MV-4-11 (cell line): ENCODE measurements around the gene FLT1.

ENCODE experiments used
- DNase-seq: peaks from one replicate; lab custom pipeline; 2025; lab: John Stamatoyannopoulos, UW

The FLT1 gene, protein sequence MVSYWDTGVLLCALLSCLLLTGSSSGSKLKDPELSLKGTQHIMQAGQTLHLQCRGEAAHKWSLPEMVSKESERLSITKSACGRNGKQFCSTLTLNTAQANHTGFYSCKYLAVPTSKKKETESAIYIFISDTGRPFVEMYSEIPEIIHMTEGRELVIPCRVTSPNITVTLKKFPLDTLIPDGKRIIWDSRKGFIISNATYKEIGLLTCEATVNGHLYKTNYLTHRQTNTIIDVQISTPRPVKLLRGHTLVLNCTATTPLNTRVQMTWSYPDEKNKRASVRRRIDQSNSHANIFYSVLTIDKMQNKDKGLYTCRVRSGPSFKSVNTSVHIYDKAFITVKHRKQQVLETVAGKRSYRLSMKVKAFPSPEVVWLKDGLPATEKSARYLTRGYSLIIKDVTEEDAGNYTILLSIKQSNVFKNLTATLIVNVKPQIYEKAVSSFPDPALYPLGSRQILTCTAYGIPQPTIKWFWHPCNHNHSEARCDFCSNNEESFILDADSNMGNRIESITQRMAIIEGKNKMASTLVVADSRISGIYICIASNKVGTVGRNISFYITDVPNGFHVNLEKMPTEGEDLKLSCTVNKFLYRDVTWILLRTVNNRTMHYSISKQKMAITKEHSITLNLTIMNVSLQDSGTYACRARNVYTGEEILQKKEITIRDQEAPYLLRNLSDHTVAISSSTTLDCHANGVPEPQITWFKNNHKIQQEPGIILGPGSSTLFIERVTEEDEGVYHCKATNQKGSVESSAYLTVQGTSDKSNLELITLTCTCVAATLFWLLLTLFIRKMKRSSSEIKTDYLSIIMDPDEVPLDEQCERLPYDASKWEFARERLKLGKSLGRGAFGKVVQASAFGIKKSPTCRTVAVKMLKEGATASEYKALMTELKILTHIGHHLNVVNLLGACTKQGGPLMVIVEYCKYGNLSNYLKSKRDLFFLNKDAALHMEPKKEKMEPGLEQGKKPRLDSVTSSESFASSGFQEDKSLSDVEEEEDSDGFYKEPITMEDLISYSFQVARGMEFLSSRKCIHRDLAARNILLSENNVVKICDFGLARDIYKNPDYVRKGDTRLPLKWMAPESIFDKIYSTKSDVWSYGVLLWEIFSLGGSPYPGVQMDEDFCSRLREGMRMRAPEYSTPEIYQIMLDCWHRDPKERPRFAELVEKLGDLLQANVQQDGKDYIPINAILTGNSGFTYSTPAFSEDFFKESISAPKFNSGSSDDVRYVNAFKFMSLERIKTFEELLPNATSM (N-terminal part only)

DNA sequence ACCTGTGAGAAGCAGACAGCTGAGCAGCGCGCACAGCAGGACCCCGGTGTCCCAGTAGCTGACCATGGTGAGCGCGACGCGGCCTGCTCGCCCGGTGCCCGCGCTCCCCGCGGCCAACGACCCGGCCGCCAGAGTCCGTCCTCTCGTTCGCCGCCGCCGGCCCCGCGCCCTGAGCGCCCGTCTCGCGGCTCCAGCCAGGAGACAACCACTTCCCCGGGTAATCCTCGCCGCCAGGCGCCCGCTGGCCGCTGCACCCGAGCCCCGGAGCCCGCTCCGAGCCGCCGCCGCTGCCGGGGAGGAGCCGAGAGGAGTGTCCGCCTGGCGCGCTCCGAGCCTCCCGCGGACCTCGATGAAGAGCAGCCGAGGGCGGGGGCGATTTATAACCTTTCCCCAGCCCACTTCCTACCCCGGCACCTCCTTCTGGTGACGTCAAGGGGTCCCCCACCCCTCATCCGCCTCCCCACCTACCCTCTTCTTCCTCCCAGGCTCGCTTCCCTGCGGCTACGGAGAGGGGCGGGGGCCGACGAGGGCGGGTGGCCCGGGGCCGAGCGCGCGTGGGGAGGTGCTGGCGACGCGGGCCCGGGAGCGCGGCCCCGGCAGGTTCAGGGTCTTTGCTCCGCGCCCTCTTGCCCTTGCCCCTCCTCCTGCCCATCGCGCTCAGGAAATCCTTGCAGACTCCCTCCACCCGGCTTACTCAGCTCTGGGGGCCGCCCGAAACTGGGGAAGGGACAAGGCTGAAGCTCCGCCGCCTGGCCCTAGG, at the start of gene FLT1:
FLT1 (minus strand) TSS at position 351 of the 760 bp plus-strand sequence; CDS start at position 66, 285 bp downstream.
- DNase-seq: no peak

DNA sequence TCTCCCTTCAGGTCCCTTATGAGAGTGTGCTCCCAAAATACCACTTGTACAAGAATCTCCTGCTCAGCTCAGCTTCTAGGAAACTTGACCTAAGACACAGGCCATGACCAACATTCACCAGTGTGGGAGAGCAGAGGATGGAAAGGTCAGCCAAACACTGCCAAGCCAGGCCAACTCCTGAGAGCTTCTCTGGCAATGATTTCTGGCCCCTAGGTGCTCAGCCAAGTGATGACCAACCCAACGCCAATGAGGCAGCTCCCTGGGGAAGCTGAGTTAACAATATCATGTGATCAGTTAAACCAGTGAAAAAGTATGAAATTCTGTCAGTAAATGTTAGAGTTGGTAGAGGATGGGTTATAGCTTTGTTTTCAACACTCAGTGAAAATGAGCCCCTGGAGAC, 49.1 kb upstream of the FLT1 start:
- no peak for DNase-seq

DNA sequence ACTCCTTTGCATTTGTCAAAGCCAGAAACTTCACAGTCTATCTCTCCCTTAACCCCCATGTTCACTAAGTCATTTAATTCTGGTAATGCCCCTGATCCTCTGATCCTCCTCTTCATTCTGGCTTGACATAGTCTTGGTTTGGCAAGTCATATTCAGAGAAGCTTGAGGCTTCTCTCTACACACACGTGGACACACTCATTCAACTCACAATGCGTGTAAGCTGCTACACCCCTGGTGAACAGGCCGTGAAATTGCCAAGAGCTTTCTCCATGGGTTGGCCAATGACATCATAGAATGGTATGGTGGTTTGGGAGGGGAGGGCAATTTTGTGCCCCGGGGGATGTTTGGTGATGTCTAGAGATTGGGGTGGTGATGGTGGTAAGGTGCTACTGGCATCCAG, 47.9 kb upstream of the FLT1 start:
- no peak for DNase-seq

DNA sequence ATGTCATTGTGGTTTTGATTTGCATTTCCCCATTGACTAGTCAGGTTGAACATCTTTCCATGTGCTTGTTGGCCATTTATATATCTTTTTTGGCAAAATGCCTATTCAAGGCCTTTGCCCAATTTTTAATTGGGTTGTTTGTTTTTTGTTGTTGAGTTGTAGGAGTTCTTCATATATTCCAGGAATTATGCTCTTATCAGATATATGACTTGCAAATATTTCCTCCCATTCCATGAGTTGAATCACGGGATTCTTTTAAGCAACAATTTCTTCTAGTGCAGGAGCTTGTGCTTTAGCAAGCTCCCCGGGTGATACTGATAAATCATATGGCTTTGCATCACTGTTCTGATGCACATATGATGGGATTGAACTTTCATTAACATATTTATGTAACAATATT, 47.0 kb upstream of the FLT1 start:
- DNase-seq: no peak

DNA sequence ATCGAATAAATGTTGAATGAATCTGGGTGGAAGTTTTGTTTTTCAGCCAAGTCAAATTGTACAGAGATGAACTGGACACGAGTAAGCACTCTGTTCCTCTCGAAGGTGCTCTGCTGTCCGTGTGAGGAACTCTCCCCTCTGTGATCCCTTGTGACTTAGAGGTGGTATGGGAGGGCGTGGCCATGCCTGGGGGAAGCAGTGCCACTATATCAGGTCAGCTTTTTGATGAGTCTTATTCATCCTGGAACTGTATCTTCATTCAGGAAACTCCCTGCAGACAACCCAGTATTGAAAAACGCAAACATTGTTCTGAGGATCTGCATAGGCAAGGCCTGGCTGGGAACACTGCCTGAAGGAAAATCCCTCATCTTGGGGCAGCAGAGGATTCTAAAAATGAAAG, 45.7 kb upstream of the FLT1 start:
- DNase-seq: no peak

DNA sequence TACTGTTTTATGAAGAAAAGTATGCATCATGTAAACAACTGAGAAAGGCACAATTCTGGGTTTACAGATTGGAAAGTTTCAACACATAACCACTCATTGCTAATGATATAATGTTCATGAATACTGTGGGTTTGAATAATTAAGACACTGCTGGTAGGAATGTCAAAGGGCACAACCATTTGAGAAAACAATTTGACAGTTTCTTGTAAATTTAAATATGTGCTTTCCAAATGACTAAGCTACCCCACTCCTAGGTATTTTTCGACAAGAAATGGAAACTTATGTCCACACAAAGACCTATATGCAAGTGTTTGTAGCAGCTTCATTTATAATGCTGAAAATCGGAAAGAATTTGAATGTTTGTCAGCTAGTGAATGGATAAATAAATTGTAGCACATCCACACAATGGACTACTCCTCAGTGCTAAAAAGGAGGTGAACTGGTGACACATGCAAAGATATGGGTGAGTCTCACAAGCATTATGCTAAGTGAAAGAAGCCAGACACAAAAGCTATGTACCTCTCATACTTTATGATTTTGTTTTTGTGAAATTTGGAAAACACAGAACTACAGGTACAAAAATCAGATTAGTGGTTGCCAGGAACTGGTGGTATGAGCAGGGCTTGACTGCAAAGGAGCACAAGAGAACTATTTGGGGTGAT, 44.8 kb upstream of the FLT1 start:
- DNase-seq: no peak

DNA sequence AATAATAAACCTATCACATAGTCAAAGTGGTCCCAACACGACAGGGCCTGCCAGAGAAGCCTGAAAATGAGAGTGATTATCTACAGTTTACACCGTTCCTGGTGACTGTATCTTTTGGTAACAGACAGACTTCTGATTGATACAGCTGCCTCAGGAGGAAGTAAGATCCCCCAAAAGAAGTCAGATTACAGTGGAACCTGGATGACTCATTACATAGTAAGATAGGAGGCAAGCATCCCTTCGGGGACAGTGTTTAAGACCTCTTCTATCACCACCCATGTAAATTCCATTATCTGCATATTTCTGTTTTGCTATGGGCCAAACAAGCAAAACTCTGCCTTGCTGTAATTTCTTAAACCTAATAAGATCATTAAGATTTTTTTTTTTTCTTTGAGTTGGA, 44.0 kb upstream of the FLT1 start:
- no peak for DNase-seq

DNA sequence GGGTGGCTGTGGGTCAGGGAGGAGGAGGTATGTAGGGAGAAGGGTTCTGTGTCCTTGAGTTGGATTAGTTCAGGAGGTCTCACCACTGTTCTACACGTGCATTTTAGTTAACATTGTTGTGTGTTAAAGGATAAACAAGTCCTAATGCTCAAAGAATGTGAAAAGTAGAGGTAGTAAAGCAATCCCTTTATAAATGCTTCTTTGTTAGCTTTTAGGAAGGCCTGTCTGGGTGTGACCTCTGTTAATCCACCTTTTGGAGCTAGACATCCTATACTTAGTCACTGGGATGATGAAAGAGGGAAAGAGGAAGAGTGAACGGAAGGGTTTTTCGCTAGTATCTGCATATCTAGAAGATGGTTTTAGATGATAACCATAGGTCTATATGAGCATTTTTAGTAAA, 42.2 kb upstream of the FLT1 start:
- DNase-seq: peak; percentile 83

DNA sequence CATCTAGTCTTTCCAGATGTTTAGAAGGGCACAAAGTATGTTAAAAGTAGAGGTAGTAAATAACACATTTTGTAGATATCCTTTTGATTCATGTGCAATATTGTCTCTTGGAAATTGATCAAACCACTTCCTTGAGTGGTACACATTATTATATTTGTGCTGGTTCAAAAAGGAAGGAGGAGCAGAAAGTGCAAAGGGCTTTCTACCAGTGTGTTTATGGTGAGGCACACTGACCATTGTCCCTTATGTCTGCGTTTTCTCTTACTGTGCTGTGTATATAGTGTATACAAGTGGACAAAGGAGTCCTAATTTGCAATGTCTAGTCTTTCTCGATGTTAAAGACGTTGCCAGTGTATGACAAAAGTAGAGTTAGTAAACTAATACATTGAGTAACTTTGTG, 41.4 kb upstream of the FLT1 start:
- DNase-seq: no peak

DNA sequence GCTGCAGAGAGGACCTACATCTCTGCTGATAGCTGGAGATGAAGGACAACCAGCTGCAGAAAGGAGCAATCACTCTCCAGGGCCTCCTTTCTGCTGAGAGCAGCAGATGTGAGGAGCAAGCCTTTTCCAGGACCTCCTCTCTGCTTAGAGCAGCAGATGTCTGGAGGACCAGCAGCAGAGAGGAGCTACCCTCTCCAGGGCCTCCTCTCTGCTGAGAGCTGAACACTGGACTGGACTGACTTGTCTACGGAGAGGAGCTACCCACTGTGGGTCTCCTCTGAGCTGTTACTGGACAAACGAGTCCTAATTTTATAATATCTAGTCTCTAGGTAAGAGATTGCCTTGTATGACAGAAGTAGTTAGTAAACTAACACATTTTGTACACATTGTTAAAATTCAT, 40.8 kb upstream of the FLT1 start:
- DNase-seq: no peak

DNA sequence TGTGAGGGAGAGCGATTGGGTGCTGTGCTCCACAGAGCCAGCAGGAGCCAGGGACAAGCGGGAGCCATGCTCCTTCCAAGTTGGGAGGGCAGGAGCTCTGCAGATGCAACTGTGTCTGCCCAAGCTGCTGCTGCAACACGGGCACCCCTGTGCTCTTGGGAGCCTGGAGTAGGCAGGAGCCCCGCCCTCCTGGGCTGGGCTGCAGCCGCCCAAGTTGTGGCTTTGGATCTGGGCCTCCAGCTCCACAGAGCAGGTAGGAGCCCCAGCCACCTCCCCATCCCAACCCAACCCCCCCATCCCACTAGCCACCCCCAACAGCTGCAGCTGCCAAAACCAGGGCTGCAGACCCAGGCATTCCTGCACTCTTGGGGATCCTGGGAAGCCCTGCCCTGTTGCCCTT, 39.9 kb upstream of the FLT1 start:
- no peak for DNase-seq

DNA sequence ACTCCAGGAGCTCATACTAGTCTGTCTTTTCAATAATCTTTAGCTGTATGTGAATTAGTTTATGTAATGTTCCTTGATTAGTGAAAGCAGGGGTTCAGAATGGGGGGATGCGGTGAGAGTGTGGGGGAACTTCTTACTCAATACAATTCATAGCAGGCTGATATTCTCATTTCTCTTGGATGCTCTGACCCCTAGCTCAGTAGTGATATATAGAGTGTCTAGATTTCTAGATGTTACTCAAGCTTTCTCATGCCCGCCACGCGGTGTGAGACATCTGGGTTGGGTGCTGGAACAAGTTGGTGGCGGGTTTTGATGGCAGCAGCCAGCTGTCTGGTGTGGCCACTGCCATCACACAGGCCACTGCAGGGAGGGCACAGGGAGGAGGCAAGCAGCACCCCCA, 39.3 kb upstream of the FLT1 start:
- peak; percentile 21 for DNase-seq

DNA sequence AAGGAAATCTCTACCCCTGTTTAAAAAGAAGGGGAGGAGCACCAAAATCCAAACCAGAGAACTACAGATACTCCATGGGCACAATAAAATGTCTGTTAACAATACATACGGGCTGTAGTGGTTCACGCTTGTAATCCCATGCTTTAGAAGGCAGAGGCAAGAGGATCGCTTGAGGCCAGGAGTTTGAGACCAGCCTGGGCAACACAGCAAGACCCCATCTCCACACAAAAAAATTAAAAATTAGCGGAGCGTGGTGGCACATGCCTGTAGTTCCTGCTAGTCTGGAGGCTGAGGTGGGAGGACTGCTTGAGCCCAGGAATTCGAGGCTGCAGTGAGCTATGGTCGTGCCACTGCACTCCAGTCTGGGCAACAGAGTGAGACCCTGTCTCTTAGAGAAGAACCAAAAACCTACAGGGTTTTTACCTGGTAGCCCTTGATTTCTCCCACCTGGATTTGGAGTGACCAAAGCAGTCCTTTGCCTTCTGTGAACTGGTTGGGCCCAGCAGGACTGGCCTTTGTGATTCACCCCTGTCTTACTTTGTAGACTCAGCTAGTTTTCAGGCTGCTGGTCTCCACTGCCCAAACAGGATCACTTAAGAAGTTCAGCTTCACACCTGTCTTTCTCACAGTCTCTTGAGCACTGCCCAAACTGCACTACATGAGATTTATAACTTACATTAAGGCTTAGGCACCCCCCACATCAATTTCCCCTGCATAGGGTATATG, 38.7 kb upstream of the FLT1 start:
- no peak for DNase-seq

DNA sequence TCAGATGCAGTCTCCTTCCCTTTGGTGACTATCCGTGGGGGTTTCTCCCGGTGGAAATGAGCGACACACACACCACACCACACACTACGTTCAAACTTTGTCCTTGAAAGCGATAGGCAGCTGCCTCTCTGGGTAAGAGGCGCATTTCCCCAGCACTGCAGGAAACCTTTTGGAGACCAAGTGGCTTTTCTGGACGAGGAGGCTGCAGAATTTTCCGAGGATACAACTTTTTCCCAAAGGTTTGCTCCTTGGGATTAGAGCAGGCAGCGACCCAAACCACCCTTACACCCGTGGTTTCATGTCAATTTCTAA, 38.2 kb upstream of the FLT1 start:
- no peak for DNase-seq

DNA sequence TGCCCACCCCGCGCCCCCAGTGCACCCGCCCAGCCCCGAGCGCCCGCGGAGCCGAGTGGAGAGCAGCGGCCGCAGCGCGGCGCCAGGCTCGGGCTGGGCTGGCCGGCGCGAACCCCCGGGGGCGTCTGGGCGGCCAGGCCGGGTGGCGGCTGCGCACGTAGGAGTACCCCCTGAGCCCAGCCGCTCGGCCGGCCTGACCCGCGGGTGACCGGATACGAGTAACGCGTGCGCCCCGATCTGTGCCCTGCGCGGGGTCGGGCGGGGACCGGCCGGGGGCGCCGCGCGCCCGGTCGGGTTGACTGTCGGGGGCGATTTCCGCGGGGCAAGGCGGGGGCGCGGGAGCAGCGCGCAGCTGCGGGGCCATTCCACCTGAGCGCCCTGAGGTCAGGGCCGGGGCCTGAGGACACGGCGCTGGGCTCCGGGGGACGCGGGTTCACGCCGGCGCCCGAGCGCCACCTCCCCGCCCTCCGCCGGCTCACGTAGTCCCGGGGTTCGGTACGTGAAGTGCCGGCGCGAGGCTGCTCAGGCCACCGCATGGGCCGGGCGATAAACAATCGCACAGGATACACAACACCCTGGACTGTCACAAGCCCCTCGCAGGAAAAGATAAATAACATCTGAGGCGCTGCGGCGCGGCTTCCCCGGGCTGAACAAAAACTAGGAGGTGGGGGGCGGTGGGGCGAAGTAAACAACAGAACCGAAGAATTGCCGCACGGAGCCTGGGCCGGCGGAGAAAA, 37.6 kb upstream of the FLT1 start:
- DNase-seq: no peak

DNA sequence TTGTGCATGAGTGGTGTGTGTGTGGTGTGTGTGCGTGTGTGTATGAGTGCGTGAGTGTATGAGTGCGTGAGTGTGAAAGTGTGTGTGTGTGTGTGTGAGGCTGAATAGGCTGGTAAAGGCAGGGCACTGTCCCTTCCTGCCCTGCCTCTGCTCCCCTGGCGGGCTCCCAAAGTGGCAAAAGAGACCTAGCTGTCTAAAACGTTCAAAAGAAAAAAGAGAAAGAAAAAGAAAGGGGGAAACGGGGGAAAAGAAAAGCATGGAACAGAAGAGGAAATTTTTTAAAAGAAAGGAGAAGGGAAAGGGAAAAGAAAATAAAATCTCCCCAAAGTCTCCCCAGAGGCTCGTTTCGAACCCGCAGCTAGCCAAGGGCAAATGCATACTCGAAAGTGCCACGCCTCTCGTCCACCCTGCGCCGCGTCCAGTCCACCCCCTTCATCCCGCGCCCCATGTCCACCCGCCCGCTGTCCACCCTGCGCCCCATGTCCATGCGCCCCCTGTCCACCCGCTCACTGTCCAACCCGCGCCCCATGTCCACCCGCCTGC, 37.0 kb upstream of the FLT1 start:
- DNase-seq: no peak

DNA sequence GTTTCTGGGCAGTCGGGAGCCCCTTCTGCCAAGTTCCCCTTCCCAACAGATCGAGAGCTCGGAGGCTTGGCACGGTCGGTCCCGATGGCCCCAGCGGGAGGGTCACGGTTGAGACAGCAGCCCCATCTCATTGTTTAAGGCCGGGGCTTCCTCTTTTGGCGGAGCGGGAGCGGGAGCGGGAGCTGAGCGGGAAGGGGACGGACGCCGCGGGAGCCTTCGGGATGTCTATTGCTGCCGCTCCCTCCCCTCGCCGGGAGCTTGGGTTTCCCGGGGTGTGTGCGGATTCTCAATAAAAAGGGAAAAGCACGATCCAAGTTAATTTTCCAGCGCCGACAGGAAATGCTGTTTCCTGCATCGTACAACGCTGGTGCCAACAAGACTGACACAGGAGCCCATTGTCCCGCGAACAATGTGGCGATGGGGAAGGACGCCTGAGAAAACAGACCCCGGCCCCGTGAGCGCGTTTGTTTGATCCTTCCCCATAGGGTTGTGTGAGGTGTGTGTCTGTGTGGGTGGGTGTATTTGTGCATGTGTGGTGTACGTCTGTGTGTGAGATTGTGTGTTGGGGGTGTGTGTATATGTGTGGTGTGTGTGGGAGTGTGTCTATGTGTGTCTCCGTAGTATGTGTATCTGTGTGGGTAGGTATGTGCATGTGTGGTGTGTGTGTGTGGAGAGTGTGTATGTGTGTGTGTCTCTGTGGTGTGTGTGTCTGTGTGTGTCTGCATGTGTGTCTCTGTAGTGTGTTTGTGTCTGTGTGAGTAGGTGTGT, 36.3 kb upstream of the FLT1 start:
- peak; percentile 33 for DNase-seq

DNA sequence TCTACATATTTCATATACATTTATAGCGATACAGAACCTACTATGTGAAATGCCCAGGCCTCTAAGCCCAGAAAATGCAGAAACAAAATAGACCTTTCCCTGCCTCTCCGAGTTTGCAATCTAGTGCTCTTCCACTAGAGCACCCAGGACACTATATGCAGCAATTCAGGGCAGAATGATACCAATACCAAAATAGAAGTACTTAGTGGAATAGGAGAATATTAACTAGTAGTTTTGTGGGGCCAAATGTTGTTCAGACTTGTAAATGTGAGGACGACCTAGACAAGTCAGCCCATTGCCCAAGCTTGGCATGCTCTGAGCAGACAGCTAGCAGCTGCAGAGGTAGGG, 35.8 kb upstream of the FLT1 start:
- no peak for DNase-seq

DNA sequence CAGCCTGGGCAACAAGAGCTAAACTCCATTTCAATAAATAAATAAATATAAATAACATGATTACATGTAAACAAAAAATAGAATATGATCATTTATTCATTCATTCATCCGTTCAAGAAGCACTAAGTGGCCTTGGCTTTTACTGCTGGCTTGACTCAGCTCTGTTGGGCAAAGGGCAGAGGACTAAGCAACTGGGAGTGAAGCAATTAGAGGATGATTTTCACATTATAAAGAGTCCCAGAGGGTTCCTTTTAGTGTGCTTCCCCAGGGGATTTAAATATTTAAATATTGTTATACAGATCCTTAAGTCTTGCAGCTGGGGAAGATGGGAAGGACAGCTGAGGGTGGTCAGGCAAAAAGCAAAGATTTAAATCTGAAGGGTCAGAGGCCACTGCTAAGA, 34.9 kb upstream of the FLT1 start:
- DNase-seq: no peak
